Brain microvascular endothelial cell (primary cell): ENCODE measurements around the gene OSBP.
"Not testable (repeated sequence)": the region's sequence is repeated elsewhere in the genome, so short reads cannot be mapped to it uniquely, and the experiment has no call there.

Experiments
- DNase-seq: peaks from one replicate; pipeline ENCODE4 v3.0.0-alpha.2; 2020
- H3K27ac ChIP-seq: fragments of 250-450 bp; sonication (Bioruptor Pico); 2 replicates; pipeline ENCODE4 v1.5.1; 2020; ENCODE audit warnings: mild to moderate bottlenecking, moderate library complexity
- H3K27me3 ChIP-seq: fragments of 250-450 bp; sonication (Bioruptor Pico); replicated peaks from 2 replicates; pipeline ENCODE4 v1.5.1; 2020; ENCODE audit warnings: mild to moderate bottlenecking
- H3K36me3 ChIP-seq: fragments of 250-450 bp; sonication (Bioruptor Pico); replicated peaks from 2 replicates; pipeline ENCODE4 v1.5.1; 2020; ENCODE audit warnings: mild to moderate bottlenecking
- H3K4me3 ChIP-seq: 2 replicates; pipeline ENCODE4 v1.5.1; 2011; ENCODE audit warnings: low read depth, mild to moderate bottlenecking, control low read depth, low read length, moderate library complexity
- CTCF ChIP-seq: IDR thresholded peaks from 2 replicates; pipeline ENCODE4 v1.5.1; 2011; ENCODE audit warnings: low read depth, mild to moderate bottlenecking, moderate library complexity, low read length, control low read depth, inconsistent platforms; ENCODE audit errors: missing control alignments
- in situ Hi-C: cut with HindIII; loops from 2 replicates; pipeline ENCODE4 v1.10.0; 2017; ENCODE audit warnings: low sequenced_read_pairs, low pct_ligation_motif_present

OSBP gene

GRCh38 chr11:59626969-59627368, 11.4 kb upstream of the OSBP start:
- H3K27ac ChIP-seq, H3K27me3 ChIP-seq, H3K4me3 ChIP-seq, in situ Hi-C loops, H3K36me3 ChIP-seq: not testable (repeated sequence)
- peak; percentile 45 for TF ChIP-seq CTCF
- peak; percentile 6 for DNase-seq

GRCh38 chr11:59625703-59626102, 10.1 kb upstream of the OSBP start:
- H3K36me3 ChIP-seq: no peaks in the 10 kb centered on the region
- no peak overlapping the region for H3K27ac ChIP-seq
- TF ChIP-seq CTCF: no peak
- in situ Hi-C loops: no loop called here
- no peaks in the 10 kb centered on the region for H3K27me3 ChIP-seq
- H3K4me3 ChIP-seq: no peak overlapping the region
- DNase-seq: no peak

GRCh38 chr11:59617876-59618275, 2.3 kb upstream of the OSBP start:
- H3K27me3 ChIP-seq: no peaks in the 10 kb centered on the region
- no peak overlapping the region for H3K27ac ChIP-seq
- H3K36me3 ChIP-seq: no peaks in the 10 kb centered on the region
- no peak for DNase-seq
- H3K4me3 ChIP-seq: no peak overlapping the region
- in situ Hi-C loops: no loop called here
- TF ChIP-seq CTCF: no peak

- TF ChIP-seq CTCF: no peak
- DNase-seq: no peak
- in situ Hi-C loops: no loop called here
- H3K27ac ChIP-seq: peak overlapping the region; percentile 59
- H3K27me3 ChIP-seq: no peaks in the 10 kb centered on the region
- H3K4me3 ChIP-seq: peak overlapping the region; percentile 58
- H3K36me3 ChIP-seq: no peaks in the 10 kb centered on the region
These were observed 915 bp upstream of the OSBP start for GRCh38 chr11:59616396-59616982.

- H3K27ac ChIP-seq: peak overlapping the region; percentile 82
- H3K36me3 ChIP-seq: peaks cover 3% of the 10 kb centered on the region
- H3K27me3 ChIP-seq: no peaks in the 10 kb centered on the region
- H3K4me3 ChIP-seq: peak overlapping the region; percentile 99
- DNase-seq: peak; percentile 1
- no peak for TF ChIP-seq CTCF
- in situ Hi-C loops: no loop called here
These were observed 396 bp downstream of the OSBP start for GRCh38 chr11:59615120-59615636.
